Stimulated activated CD8-positive, alpha-beta memory T cell treated with anti-CD3 and anti-CD28 coated beads, Interleukin-15, amount 100 ng/mL, for 1 hour (primary cell): ENCODE results near the gene ZNF80.

Experiments used
- DNase-seq: peaks from one replicate; pipeline ENCODE4 v3.0.0-alpha.2; 2020; ENCODE audit warnings: low read depth

Gene ZNF80

DNA sequence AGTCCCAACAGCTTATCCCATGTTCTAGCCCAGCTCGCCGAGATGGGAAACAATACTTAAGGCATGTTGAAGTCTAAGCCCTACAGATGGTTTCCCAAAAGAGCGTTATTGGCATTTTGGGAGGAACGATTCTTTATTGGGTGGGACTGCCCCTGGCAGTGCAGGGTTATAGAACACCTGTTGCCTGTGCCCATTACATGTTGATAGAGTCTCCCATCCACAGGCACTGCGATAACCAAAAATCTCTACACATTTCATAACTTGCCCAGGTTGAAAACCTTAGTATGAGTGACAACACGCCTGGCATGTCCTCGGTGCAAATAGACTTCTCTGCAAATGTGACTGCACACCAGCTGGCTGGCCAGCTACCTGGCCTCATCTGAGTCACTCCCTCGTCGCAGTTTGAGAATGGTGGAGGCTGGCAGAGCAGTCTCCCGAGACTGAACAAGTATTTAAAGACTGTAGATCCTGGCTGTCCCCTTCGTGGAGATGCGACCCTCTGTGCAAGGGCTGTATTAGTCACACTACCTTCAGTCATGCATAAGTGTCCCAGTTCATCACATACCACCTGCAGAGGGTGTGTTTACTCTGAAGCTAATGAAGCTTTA is 18.7 kb downstream of the ZNF80 start:
- no peak for DNase-seq

DNA sequence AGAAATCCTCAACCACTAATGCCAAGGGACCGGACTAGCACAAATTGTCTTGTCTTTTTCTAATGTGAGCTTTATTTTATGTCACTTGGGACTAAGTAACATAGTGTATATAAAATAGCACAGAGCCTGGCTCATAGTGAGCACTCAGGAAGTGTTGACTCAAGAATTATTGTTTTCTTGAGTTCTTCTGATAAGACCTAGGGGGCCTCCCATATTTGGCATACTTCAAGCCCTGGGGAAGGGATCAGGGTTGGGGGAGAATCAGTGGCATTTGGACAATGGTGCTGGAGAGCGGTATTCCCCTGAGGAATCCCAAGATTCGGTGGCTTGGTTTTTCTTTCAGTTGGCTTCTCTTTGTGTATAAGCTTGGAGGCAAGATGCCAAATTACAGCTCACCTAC is 19.4 kb downstream of the ZNF80 start:
- DNase-seq, result no peak

DNA sequence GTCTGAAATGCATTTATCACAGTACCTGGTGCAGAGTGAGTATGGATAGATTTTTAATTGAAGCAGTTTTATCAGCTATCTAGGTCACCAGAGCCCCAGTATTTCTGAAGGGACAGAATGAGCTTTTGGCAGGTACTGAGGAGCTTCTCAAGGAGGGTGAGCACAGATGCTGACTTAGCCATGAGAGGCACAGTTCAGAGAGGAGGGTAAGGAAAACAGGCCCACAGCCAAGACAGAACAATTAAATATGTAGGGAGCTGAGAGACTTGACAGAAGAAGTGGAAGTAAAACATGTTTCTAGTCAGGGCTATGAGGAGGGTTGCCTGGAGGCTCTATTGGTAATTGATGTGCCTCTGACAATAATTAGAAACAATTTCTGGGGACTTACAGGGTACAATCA is 20.1 kb downstream of the ZNF80 start:
- no peak for DNase-seq

DNA sequence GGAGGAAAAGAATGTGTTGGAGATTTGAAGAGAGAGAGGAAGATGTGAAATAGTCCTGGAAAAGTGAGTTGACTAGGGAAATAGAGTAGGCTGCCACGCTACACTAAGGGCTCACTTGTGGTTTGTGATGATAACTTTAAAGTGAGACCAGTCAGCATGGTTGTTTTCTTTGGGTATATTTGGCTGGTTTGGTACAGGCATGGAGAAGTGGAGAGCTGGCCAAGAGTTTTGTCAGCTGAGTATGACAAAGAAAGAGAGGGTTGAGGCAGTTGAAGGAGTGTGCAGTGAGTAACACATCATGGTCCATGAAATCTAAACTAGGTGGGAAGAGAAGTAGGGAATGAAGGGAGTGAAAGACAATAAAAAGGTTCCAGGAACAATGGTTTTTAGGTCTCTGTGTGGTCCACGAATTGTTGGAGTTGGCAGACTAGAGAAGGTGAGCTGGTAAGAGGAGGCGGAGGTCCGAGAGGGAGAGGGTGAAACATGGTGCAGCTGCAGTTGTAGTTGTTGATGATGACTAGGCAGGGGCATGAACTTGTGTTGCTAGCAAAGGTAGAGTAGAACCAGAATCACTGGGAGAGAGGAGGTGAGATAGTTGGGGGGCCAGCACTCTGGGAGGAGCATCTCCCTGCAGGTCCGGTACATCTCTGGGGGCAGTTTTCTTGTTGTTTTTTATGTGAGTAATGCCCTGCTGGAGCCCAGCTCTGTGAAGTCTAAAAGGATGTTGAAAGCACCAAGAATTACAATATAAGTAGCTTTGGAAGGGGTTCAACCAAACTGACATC is 21.0 kb downstream of the ZNF80 start:
- no peak for DNase-seq

DNA sequence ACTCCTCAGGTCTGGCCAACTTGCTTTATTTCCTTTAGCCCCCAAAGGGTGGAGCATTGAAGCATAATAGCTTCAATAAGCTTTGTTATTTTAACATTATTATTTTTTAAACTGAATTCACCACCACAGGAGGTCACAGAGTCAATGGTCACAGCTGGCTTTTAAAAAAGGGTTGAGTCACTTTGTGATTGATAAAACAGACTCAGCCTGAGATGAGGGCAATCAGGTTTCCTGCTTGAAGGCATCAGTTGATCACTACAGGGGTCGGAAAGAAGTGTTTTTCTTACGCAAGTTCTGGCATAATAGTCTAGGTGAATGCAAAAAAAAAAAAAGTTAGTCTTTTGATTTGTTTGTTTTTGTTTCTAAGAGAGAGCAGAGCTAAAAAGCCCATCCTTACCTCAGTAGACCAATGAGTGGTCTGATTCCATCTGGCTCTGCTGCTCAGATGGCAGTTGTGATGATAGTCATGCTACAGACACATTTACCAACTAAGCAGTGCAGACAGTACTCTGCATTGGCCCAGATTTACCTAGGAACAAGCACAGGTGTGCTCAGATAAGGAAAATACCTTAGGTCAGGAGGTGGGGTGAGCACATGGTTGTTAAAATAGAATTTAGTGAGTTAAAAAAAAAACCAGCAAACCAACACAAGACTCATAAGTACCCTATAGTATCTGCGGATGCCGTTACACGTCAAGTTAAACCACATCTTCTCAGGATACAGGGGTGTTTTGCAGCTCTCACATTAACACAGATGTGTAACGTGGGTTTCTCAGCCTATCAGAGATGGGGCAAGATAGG is 22.6 kb downstream of the ZNF80 start:
- no peak for DNase-seq

DNA sequence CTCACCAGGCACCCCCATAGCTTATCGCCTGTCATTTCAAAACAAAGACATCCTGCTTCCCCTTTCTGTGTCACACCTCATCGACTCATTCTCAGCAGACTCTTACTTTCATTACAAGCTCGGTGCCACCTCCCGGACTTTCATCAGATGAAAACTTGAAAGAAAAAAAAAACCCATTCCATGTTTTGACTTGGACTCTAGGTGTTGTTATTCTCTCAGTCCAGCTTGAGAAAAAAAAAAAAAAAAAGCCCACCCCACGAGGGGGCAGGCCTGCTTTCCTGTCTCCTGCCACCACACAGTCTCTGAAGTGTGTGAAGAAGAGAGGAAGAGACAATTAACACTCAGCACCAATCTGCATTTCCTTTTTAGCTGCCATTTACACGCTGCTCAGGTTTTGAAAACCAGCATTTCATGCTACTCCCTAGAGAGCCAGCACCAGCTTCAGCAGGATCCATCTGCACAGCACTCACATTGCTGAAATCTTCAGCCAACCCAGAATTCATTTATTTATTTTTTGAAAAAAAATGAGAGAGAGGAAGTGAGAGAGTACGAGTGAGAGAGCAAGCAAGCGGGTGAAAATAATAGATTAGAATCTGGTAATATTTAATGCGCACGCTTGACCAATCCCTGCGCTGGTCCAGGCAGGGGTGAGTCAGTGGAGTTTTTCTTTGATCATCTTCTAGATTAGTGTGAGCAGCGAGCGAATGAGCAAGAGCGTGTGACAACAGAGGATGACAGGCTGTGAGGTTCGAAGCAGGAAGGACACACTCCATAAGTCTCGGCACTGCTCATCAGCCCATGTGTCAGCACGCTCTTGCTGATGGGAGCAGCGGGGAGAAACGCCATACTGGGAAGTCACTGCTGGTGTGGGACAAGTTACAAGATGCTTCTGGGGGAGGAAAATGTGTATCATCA is 23.5 kb downstream of the ZNF80 start:
- DNase-seq, result peak; percentile 40

- DNase-seq, result no peak
Observed at GRCh38 chr3:114213292-114213626, 24.1 kb downstream of the ZNF80 start.

DNA sequence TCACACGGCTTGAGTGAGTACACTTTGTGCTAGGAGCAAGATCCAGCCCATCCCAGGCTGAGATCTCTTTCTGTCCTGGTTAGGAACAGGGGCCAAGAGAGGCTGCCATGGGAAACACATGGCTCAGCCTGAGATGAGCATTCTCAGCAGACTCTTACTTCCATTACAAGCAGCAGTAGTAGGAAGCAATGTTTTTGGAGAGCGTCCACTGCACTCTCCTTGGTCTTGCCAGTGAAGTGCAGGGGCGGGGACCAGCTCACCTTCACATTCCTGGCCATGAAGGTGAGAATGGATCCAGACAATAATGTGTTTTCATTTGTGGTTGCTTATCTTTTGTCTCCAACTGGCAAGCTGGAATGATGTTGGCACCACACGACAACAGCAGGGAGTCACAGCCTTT is 24.7 kb downstream of the ZNF80 start:
- no peak for DNase-seq

DNA sequence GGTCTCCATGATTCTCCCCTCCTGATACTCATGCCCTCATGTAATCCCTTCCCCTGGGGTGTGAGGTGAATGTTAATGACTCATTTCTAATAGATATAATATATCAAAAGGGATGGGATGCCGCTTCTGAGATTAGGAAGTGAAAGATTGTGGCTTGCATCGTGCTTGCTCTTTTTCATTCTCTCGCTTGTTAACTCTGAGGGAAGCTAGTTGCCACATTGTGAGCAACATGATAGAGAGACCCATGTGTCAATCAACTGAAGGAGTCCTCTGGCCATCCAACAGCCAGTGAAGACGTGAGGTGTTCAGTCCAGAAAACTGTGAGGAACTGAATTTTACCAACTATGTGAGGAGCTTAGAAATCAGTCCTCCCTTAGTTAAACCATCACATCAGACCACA is 29.6 kb downstream of the ZNF80 start:
- no peak for DNase-seq

DNA sequence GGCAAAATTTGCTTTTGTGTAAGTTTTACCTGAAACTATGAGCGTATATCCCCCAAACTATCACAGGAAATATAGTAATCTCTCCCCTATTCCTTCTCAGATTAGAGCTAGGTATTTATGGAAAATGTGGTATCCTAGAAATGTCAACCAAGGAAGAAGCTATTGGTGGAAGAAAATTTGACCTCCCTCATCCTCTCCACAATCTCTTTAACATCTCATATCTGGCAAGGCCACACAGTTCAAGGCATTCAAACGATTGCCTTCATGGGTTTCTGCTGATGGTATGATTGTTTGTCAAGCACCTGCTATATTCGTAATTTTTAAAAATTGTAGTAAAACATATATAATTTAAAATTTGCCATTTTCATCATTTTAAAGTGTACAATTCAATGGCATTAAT is 31.0 kb downstream of the ZNF80 start:
- DNase-seq, result no peak

- no peak for DNase-seq
Observed at GRCh38 chr3:114205541-114205940, 31.8 kb downstream of the ZNF80 start.

GRCh38 chr3:114194750-114195149 is 42.6 kb downstream of the ZNF80 start:
- no peak for DNase-seq

- DNase-seq, result no peak
Observed at GRCh38 chr3:114192136-114192535, 45.2 kb downstream of the ZNF80 start.

DNA sequence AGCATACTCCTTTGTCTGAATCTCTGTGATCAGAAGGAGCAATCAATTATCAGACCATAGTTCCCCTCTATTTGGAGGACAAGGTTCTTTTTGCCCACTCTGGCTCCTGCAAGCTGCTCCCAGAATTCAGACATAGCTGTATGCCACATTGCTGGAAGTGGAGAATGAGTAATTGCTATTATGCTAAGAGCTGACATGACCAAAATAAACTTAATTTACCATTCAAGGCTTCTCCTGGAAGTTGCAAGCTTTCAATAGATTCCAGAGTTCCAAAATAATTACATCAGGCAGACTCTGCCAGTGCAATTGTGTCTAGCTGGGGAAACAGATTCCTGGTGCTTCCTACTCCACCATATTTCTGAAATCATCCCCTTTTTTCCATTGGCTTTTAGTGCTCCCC is 50.9 kb downstream of the ZNF80 start:
- no peak for DNase-seq
